B cell (primary cell): Measurements from ENCODE around the gene SHH. TPM values are rescaled to one million over a fixed set of nuclear protein-coding genes. Genes with fewer than 3 reads are reported as not detected.

Source experiments
- ATAC-seq: fragments of 200-7000 bp; cut with Tn5 transposase; one replicate; pipeline ENCODE4 v1.10.0; 2021; ENCODE audit warnings: low read depth, mild to moderate bottlenecking, moderate number of reproducible peaks, moderate library complexity
- CTCF ChIA-PET: fragments of 350-600 bp; sonication (Branson Sonifier 250); formaldehyde crosslinking; loops from one replicate; lab custom pipeline; 2021; ENCODE audit warnings: antibody characterized with exemption, inconsistent platforms; lab: Charles Lee
- POLR2A ChIA-PET: fragments of 350-600 bp; sonication (Branson Sonifier 250); formaldehyde crosslinking; loops from one replicate; lab custom pipeline; 2021; ENCODE audit warnings: antibody characterized with exemption; lab: Charles Lee
- DNase-seq: peaks from one replicate; pipeline ENCODE4 v3.0.0; 2013
- H2AFZ ChIP-seq: 2 replicates; pipeline ENCODE4 v1.6.1; 2012; ENCODE audit warnings: mild to moderate bottlenecking, low read depth, low read length; ENCODE audit not compliant: insufficient read depth, poor library complexity, severe bottlenecking
- H3K27ac ChIP-seq, 2 donors: 1 replicate in 1 of 2; 2 replicates in 1 of 2; pipeline ENCODE4 v1.5.1; 2012 to 2013; ENCODE audit warnings: low read length in 2 of 2, mild to moderate bottlenecking in 2 of 2, moderate library complexity in 1 of 2
- H3K27me3 ChIP-seq, 4 experiments: fragments of 200-600 bp in 1 of 4; sonication (generic) in 1 of 4; replicated peaks in 1 of 4; 1 replicate in 2 of 4; 2 replicates in 2 of 4; pipeline versions ENCODE4 v1.6.1 to v1.7.0; 2013 to 2016; ENCODE audit warnings: low read length in 3 of 4, mild to moderate bottlenecking in 2 of 4, mixed read lengths in 1 of 4, moderate library complexity in 1 of 4; ENCODE audit not compliant: insufficient read depth in 4 of 4, control insufficient read depth in 3 of 4; ENCODE audit errors: control extremely low read depth in 1 of 4
- H3K36me3 ChIP-seq, 2 experiments: replicated peaks in 1 of 2; 1 replicate in 1 of 2; 2 replicates in 1 of 2; pipeline versions ENCODE4 v1.6.1 to v1.7.1; 2013; ENCODE audit warnings: low read length in 1 of 2; ENCODE audit not compliant: insufficient read depth in 2 of 2, control insufficient read depth in 1 of 2; ENCODE audit errors: control extremely low read depth in 1 of 2, extremely low read depth in 1 of 2
- H3K4me1 ChIP-seq, 2 donors: fragments of 200-600 bp in 1 of 2; sonication (generic) in 1 of 2; 1 replicate in 1 of 2; 2 replicates in 1 of 2; pipeline versions ENCODE4 v1.5.1 to v1.6.1; 2013 to 2017; ENCODE audit warnings: low read length in 2 of 2; ENCODE audit not compliant: control insufficient read depth in 2 of 2, insufficient read depth in 2 of 2
- H3K4me2 ChIP-seq: replicated peaks from 2 replicates; pipeline ENCODE3; 2012; ENCODE audit warnings: mild to moderate bottlenecking, low read depth, low read length; ENCODE audit not compliant: poor library complexity, severe bottlenecking
- H3K4me3 ChIP-seq, 5 experiments: fragments of 200-600 bp in 1 of 5; sonication (generic) in 1 of 5; 1 replicate in 3 of 5; 2 replicates in 2 of 5; pipeline versions ENCODE4 v1.5.1 to v1.7.0; 2011 to 2016; ENCODE audit warnings: low read length in 4 of 5, mild to moderate bottlenecking in 4 of 5, low read depth in 2 of 5, control low read depth in 1 of 5, moderate library complexity in 1 of 5; ENCODE audit not compliant: insufficient read depth in 1 of 5; ENCODE audit errors: control extremely low read depth in 1 of 5, extremely low read depth in 1 of 5
- H3K79me2 ChIP-seq: fragments of 200-600 bp; sonication (generic); one replicate; pipeline ENCODE4 v1.6.0; 2016; ENCODE audit warnings: low read length; ENCODE audit not compliant: control insufficient read depth, insufficient read depth
- H3K9ac ChIP-seq: fragments of 200-600 bp; sonication (generic); 2 replicates; pipeline ENCODE4 v1.6.1; 2017; ENCODE audit warnings: mild to moderate bottlenecking, low read length, moderate library complexity
- H3K9me3 ChIP-seq, 3 donors: one replicate each; pipeline versions ENCODE4 v1.6.1 to v1.7.1; 2013; ENCODE audit warnings: low read length in 2 of 3; ENCODE audit not compliant: control insufficient read depth in 2 of 3, insufficient read depth in 1 of 3; ENCODE audit errors: control extremely low read depth in 1 of 3
- H4K20me1 ChIP-seq: 2 replicates; pipeline ENCODE4 v1.6.0; 2012; ENCODE audit warnings: mild to moderate bottlenecking, low read length; ENCODE audit not compliant: insufficient read depth, control insufficient read depth, poor library complexity, severe bottlenecking
- H3K27ac Mint-ChIP-seq: one replicate; pipeline ENCODE4 v1.8.0; 2021; ENCODE audit warnings: mixed read lengths
- H3K27me3 Mint-ChIP-seq: one replicate; pipeline ENCODE4 v1.8.0; 2021; ENCODE audit warnings: mixed read lengths
- H3K4me1 Mint-ChIP-seq: one replicate; pipeline ENCODE4 v1.8.0; 2021; ENCODE audit warnings: mixed read lengths
- H3K4me3 Mint-ChIP-seq: one replicate; pipeline ENCODE4 v1.8.0; 2021; ENCODE audit warnings: mixed read lengths
- H3K9me3 Mint-ChIP-seq: one replicate; pipeline ENCODE4 v1.8.0; 2022; ENCODE audit warnings: mixed read lengths; ENCODE audit not compliant: insufficient read depth
- CTCF ChIP-seq: fragments of 200-600 bp; IDR thresholded peaks from one replicate; pipeline ENCODE4 v1.8.0; 2022; ENCODE audit warnings: antibody characterized with exemption, mild to moderate bottlenecking
- EZH2 ChIP-seq: IDR thresholded peaks from 2 replicates; pipeline ENCODE4 v1.6.1; 2012; ENCODE audit warnings: borderline replicate concordance, low read depth, mild to moderate bottlenecking, moderate library complexity, low read length; ENCODE audit not compliant: insufficient read depth, poor library complexity, severe bottlenecking
- WGBS: methylation state at CpG from one replicate; pipeline ENCODE4 v1.1.5; 2013; ENCODE audit warnings: missing lambda C conversion rate; ENCODE audit not compliant: insufficient coverage; 5-methylcytosine and 5-hydroxymethylcytosine counted together
- intact Hi-C: fragments of 100-400 bp; cut with micrococcal nuclease; formaldehyde crosslinking; loops from one replicate; pipeline ENCODE4 v1.10.0; 2022
- polyA plus RNA-seq: library from polyadenylated mRNA; depleted of rRNA; stranded (reverse); fragments of >200 nt; gene quantifications from 2 replicates; pipeline ENCODE4 v1.2.3, GENCODE V29; 2012
- total RNA-seq, 2 donors: library from RNA; stranded (reverse); fragments of 120-200 nt in 1 of 2; gene quantifications; 1 replicate in 1 of 2; 2 replicates in 1 of 2; pipeline versions ENCODE4 v1.2.3 to v1.2.4, GENCODE V29; 2013 to 2022

Gene SHH
- total and polyA plus RNA-seq, 2 donors (not counting 1 experiment from before 2014, with no cell fraction given) = not detected

- H3K27me3 ChIP-seq = peaks cover 0 to 4% (median 0%) of the 10 kb centered on the region in 4 experiments
- no peak overlapping the region for H2AFZ ChIP-seq
- no peak overlapping the region for H3K27ac Mint-ChIP-seq
- no peak overlapping the region for H3K4me2 ChIP-seq
- H3K9me3 Mint-ChIP-seq = no peaks in the 10 kb centered on the region
- no peak overlapping the region for H3K9ac ChIP-seq
- DNase-seq = no peak
- H3K9me3 ChIP-seq = no peaks in the 10 kb centered on the region
- H3K4me3 Mint-ChIP-seq = no peak overlapping the region
- H4K20me1 ChIP-seq = no peaks in the 10 kb centered on the region
- H3K4me1 ChIP-seq = no peaks in the 10 kb centered on the region
- 74% methylated on average over 11 of the region's 17 CpGs for WGBS
- H3K4me3 ChIP-seq = no peak overlapping the region
- H3K79me2 ChIP-seq = no peaks in the 10 kb centered on the region
- no peak overlapping the region for H3K27ac ChIP-seq
- TF ChIP-seq CTCF (no peak), EZH2 (no peak)
- H3K36me3 ChIP-seq = no peaks in the 10 kb centered on the region
- H3K4me1 Mint-ChIP-seq = no peaks in the 10 kb centered on the region
- ATAC-seq = no peak
- peaks cover 11% of the 10 kb centered on the region for H3K27me3 Mint-ChIP-seq
- intact Hi-C loops = no loop called here
- POLR2A ChIA-PET = no interaction called here
- CTCF ChIA-PET = no interaction called here
Measured at GRCh38 chr7:155829796-155830470, 17.7 kb upstream of the SHH start.

GRCh38 chr7:155825336-155825735, 13.1 kb upstream of the SHH start:
- no peak for TF ChIP-seq EZH2
- no peak for TF ChIP-seq CTCF
- no peak overlapping the region for H3K4me3 Mint-ChIP-seq
- Histone ChIP-seq H3K27me3 (peaks cover 0 to 4% (median 0%) of the 10 kb centered on the region in 4 experiments), H3K27ac (no peak overlapping the region), H2AFZ (no peak overlapping the region), H3K79me2 (no peaks in the 10 kb centered on the region), H3K4me3 (no peak overlapping the region), H3K9ac (no peak overlapping the region), H3K4me2 (no peak overlapping the region), H3K4me1 (no peaks in the 10 kb centered on the region), H4K20me1 (no peaks in the 10 kb centered on the region), H3K36me3 (no peaks in the 10 kb centered on the region), H3K9me3 (no peaks in the 10 kb centered on the region)
- no peaks in the 10 kb centered on the region for H3K9me3 Mint-ChIP-seq
- no peak overlapping the region for H3K27ac Mint-ChIP-seq
- intact Hi-C loops = no loop called here
- peaks cover 39% of the 10 kb centered on the region for H3K27me3 Mint-ChIP-seq
- H3K4me1 Mint-ChIP-seq = no peaks in the 10 kb centered on the region
- ATAC-seq (no peak), DNase-seq (no peak)
- ChIA-PET POLR2A (no interaction called here), CTCF (no interaction called here)
- 36% methylated on average over 2 of the region's 3 CpGs for WGBS
